Chondrocyte (in vitro differentiated cells): ENCODE results near the gene CYP8B1. TPM values are rescaled to one million over a fixed set of nuclear protein-coding genes. Genes with fewer than 3 reads are reported as not detected.

Experiments used
- DNase-seq: peaks from one replicate; pipeline ENCODE4 v3.0.0; 2021; ENCODE audit warnings: mixed read lengths, low spot score
- H3K27ac Mint-ChIP-seq: one replicate; pipeline ENCODE4 v1.8.0; 2021; ENCODE audit warnings: mild to moderate bottlenecking, moderate library complexity, mixed read lengths; ENCODE audit not compliant: unreplicated experiment
- H3K27me3 Mint-ChIP-seq: 2 replicates; pipeline ENCODE4 v1.8.0; 2021; ENCODE audit warnings: low read depth, mixed read lengths
- H3K36me3 Mint-ChIP-seq: 2 replicates; pipeline ENCODE4 v1.8.0; 2021; ENCODE audit warnings: low read depth, mixed read lengths
- H3K4me1 Mint-ChIP-seq: 2 replicates; pipeline ENCODE4 v1.8.0; 2021; ENCODE audit warnings: low read depth, mild to moderate bottlenecking, mixed read lengths
- H3K4me3 Mint-ChIP-seq: one replicate; pipeline ENCODE4 v1.8.0; 2021; ENCODE audit warnings: mild to moderate bottlenecking, moderate library complexity, mixed read lengths; ENCODE audit not compliant: unreplicated experiment
- H3K9me3 Mint-ChIP-seq: 2 replicates; pipeline ENCODE4 v1.8.0; 2021; ENCODE audit warnings: low read depth, mixed read lengths
- CTCF ChIP-seq: fragments of 200-600 bp; sonication (generic); IDR thresholded peaks from 2 replicates; pipeline ENCODE4 v1.5.0; 2021; ENCODE audit warnings: antibody characterized with exemption, mild to moderate bottlenecking, moderate library complexity
- total RNA-seq: library from RNA; stranded (reverse); gene quantifications from 3 replicates; pipeline ENCODE4 v1.2.1, GENCODE V29; 2021

CYP8B1 gene
- total RNA-seq, 1 donor from 2014 or later, result not detected

GRCh38 chr3:42872718-42873117 is 3.0 kb downstream of the CYP8B1 start:
- no peak overlapping the region for H3K4me3 Mint-ChIP-seq
- H3K9me3 Mint-ChIP-seq, result no peaks in the 10 kb centered on the region
- no peaks in the 10 kb centered on the region for H3K36me3 Mint-ChIP-seq
- DNase-seq, result no peak
- peaks cover 39% of the 10 kb centered on the region for H3K27me3 Mint-ChIP-seq
- no peak for TF ChIP-seq CTCF
- no peak overlapping the region for H3K27ac Mint-ChIP-seq
- peaks cover 3% of the 10 kb centered on the region for H3K4me1 Mint-ChIP-seq

GRCh38 chr3:42871592-42872196 is 4.0 kb downstream of the CYP8B1 start:
- no peak for DNase-seq
- H3K4me3 Mint-ChIP-seq, result no peak overlapping the region
- no peaks in the 10 kb centered on the region for H3K36me3 Mint-ChIP-seq
- H3K27me3 Mint-ChIP-seq, result peaks cover 39% of the 10 kb centered on the region
- no peak for TF ChIP-seq CTCF
- H3K4me1 Mint-ChIP-seq, result peaks cover 3% of the 10 kb centered on the region
- H3K27ac Mint-ChIP-seq, result no peak overlapping the region
- H3K9me3 Mint-ChIP-seq, result no peaks in the 10 kb centered on the region

- H3K36me3 Mint-ChIP-seq, result peaks cover 3% of the 10 kb centered on the region
- no peak for TF ChIP-seq CTCF
- no peak for DNase-seq
Measured at GRCh38 chr3:42868841-42869240, 6.8 kb downstream of the CYP8B1 start.

GRCh38 chr3:42867138-42867537 is 8.5 kb downstream of the CYP8B1 start:
- no peak overlapping the region for H3K27ac Mint-ChIP-seq
- TF ChIP-seq CTCF, result no peak
- peaks cover 3% of the 10 kb centered on the region for H3K4me1 Mint-ChIP-seq
- no peak for DNase-seq
- peaks cover 3% of the 10 kb centered on the region for H3K36me3 Mint-ChIP-seq
- no peaks in the 10 kb centered on the region for H3K9me3 Mint-ChIP-seq
- H3K27me3 Mint-ChIP-seq, result peaks cover 31% of the 10 kb centered on the region
- H3K4me3 Mint-ChIP-seq, result no peak overlapping the region

More at GRCh38 chr3:42868841-42869240, 6.8 kb downstream of the CYP8B1 start:
- H3K4me1 Mint-ChIP-seq, result peaks cover 3% of the 10 kb centered on the region
- H3K4me3 Mint-ChIP-seq, result no peak overlapping the region
- H3K27ac Mint-ChIP-seq, result no peak overlapping the region
- H3K27me3 Mint-ChIP-seq, result peaks cover 30% of the 10 kb centered on the region
- no peaks in the 10 kb centered on the region for H3K9me3 Mint-ChIP-seq

GRCh38 chr3:42865256-42865655 is 10.4 kb downstream of the CYP8B1 start:
- peaks cover 12% of the 10 kb centered on the region for H3K9me3 Mint-ChIP-seq
- peaks cover 10% of the 10 kb centered on the region for H3K36me3 Mint-ChIP-seq
- H3K4me3 Mint-ChIP-seq, result no peak overlapping the region
- TF ChIP-seq CTCF, result no peak
- DNase-seq, result no peak
- H3K27ac Mint-ChIP-seq, result no peak overlapping the region
- no peaks in the 10 kb centered on the region for H3K4me1 Mint-ChIP-seq
- H3K27me3 Mint-ChIP-seq, result peaks cover 44% of the 10 kb centered on the region
